WI38 (cell line): ENCODE measurements around the gene LIME1.

Source experiments
- H3K4me3 ChIP-seq: 2 replicates; pipeline ENCODE4 v1.5.1; 2011; ENCODE audit warnings: low read depth, mild to moderate bottlenecking, control low read depth, low read length
- TF ChIP-seq, protein P1 (sequence below): IDR thresholded peaks from 2 replicates; pipeline ENCODE4 v1.5.1; 2012; ENCODE audit warnings: low read depth, mild to moderate bottlenecking, control low read depth, low read length

Gene LIME1

GRCh38 chr20:63752411-63753101, 16.1 kb downstream of the LIME1 start:
- TF ChIP-seq, protein P1, sequence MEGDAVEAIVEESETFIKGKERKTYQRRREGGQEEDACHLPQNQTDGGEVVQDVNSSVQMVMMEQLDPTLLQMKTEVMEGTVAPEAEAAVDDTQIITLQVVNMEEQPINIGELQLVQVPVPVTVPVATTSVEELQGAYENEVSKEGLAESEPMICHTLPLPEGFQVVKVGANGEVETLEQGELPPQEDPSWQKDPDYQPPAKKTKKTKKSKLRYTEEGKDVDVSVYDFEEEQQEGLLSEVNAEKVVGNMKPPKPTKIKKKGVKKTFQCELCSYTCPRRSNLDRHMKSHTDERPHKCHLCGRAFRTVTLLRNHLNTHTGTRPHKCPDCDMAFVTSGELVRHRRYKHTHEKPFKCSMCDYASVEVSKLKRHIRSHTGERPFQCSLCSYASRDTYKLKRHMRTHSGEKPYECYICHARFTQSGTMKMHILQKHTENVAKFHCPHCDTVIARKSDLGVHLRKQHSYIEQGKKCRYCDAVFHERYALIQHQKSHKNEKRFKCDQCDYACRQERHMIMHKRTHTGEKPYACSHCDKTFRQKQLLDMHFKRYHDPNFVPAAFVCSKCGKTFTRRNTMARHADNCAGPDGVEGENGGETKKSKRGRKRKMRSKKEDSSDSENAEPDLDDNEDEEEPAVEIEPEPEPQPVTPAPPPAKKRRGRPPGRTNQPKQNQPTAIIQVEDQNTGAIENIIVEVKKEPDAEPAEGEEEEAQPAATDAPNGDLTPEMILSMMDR: no peak
- H3K4me3 ChIP-seq: no peak overlapping the region

GRCh38 chr20:63753381-63753780, 16.9 kb downstream of the LIME1 start:
- H3K4me3 ChIP-seq: no peak overlapping the region
- TF ChIP-seq, protein P1: no peak

GRCh38 chr20:63754008-63754407, 17.5 kb downstream of the LIME1 start:
- H3K4me3 ChIP-seq: no peak overlapping the region
- TF ChIP-seq, protein P1: no peak

- TF ChIP-seq, protein P1: no peak
Observed at GRCh38 chr20:63755933-63756647, 19.6 kb downstream of the LIME1 start.

GRCh38 chr20:63756648-63756991, 20.2 kb downstream of the LIME1 start:
- TF ChIP-seq, protein P1: no peak
- no peak overlapping the region for H3K4me3 ChIP-seq

More at GRCh38 chr20:63755933-63756647, 19.6 kb downstream of the LIME1 start:
- no peak overlapping the region for H3K4me3 ChIP-seq

- TF ChIP-seq, protein P1: no peak
- no peak overlapping the region for H3K4me3 ChIP-seq
Observed at GRCh38 chr20:63758152-63758551, 21.7 kb downstream of the LIME1 start.

DNA sequence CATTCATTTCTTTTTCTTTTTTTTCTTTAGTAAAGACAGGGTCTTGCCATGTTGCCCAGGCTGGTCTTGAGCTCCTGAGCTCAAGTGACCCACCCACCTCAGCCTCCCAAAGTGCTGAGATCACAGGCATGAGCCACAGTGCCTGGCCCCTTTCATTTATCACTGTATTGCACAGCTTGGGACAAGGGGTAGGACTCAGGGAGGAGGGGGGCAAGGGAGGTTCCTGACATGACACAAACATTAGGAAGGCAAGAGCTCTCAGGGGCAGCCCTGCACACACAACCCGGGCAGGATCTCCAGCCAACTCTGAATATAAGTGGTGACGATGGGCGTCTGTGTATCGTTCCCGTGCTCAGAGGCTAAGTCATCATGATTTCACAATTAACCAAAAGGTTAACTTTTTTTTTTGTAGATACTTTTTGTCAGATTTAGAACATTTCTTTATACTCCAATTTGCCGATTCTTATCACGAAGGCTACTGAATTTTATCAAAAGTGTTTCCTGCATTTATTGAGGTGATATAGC, 23.0 kb downstream of the LIME1 start:
- no peak overlapping the region for H3K4me3 ChIP-seq
- TF ChIP-seq, protein P1: no peak
